Umbilical cord (tissue), 2 donors: Measurements from ENCODE around the gene MTSS2. TPM values are rescaled to one million over a fixed set of nuclear protein-coding genes. Genes with fewer than 3 reads are reported as not detected.
"Not testable (repeated sequence)": the region's sequence is repeated elsewhere in the genome, so short reads cannot be mapped to it uniquely, and the experiment has no call there.

Experiments used
- DNase-seq: peaks from one replicate; pipeline ENCODE4 v3.0.0-alpha.2; 2015; ENCODE audit warnings: low spot score
- total RNA-seq: library from RNA; depleted of rRNA; stranded (reverse); fragments of >200 nt; gene quantifications from one replicate; pipeline ENCODE4 v1.2.3, GENCODE V29; 2014; ENCODE audit warnings: low replicate concordance; ENCODE audit not compliant: insufficient read depth

Gene MTSS2
- total RNA-seq, 1 donor from 2014 or later, result 32.5 TPM

DNA sequence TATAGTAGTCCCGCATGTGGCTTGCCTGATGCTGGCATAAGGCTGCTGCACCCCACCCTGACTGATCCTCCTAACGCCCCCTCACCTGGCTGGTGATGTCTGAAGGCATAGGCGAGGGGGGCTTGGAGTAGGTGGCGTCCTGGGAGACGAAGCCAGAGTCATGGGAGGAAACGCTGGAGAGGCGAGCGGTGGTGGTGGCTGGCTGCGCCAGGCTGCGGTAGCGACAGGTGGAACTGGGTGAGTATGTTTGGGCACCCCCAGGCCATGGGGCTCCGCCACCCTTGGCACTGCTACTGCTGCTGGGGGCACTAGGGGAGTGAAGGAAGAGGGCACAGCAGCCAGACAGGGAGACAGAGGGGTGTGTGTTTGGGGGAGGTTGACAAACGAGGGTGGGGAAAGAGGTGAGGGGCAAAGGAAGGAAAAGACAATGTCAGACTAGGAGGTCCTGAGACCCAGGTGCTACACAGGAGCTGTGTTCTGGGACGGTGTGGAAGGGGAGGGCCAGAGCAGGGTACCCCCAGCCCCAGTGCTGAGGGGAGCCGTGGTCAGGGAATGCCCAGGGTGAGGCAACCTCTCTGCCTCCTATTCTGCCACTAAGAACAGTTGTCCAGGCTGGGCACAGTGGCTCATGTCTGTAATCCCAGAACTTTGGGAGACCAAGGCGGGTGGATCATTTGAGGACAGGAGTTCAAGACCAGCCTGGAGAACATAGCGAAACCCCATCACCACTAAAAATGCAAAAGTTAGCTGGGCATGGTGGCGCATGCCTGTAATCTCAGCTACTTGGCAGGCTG is 11.4 kb downstream of the MTSS2 start:
- DNase-seq, result no peak

DNA sequence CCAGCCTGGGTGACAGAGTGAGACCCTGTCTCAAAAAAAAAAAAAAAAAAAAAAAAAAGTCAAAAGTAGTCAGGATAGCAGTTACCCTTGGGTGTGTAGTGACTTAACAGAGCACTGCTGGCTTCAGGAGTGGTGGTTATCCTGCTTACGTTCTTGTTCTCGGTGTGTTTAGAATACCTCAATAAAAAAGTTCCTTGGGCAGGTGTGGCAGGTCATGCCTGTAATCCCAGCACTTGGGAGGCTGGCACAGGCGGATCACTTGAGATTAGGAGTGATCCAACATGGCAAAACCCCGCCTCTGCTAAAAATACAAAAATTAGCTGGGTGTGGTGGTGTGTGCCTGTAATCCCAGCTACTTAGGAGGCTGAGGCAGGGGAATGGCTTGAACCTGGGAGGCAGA is 14.9 kb downstream of the MTSS2 start:
- not testable (repeated sequence) for DNase-seq

DNA sequence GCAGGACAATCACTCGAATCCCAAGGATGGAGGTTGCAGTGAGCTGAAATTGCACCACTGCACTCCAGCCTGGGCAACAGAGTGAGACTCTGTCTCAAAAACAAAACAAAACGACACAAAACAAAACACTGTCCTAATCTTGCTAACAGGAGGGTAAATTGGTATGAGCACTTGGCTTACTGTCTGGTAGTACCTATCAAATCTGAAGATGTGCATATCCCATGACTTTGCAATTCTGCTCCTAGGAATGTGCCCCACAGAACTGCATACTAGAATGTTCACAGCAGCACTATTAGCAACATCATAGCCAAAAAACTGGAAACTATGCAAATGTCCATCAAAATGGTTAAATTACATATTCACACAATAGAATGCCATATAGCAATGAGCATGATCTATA is 15.7 kb downstream of the MTSS2 start:
- DNase-seq, result no peak

DNA sequence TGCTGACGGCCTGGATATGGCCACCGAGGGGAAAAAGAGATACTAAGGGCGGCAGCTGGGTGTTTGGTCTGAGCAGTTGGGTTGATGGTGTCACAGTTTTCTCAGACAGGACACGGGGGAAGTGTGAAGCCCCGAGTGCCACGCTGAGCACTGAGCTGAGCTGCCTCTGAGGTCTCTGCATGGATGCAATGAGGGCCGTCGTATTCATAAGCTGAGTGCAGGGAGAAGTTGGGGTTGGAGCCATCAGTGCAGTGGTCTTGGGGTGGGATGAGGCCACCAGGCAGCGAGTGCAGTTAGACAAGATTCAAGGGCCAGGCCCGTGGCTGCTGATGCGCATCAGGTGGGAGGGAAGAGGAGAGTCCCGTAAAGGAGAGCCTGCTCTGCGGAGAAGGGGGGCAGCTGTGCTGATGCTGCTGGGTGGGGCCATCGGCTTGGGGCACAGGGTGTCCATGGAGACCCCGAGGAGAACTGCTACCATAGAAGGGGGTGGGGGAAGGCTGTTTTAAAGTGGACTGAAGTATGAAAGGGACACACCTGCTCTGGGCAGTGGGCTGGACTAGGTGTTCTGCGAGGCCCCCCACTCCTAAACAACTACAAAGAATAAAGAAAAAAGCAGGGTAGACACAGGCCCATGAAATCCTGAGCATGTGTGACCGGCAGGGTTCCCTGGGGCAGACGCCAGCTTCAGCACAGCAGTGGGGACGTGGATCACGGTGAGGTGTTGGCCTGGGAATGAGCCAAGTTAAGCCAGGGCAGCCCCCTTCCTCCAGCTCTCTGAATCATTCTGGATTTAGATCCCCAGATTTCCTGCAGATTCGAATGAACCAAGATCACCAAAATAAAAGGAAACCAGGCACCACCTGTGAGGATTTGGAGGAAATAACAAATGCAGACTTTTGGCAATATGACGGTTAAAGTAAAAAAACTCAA is 19.8 kb downstream of the MTSS2 start:
- no peak for DNase-seq

DNA sequence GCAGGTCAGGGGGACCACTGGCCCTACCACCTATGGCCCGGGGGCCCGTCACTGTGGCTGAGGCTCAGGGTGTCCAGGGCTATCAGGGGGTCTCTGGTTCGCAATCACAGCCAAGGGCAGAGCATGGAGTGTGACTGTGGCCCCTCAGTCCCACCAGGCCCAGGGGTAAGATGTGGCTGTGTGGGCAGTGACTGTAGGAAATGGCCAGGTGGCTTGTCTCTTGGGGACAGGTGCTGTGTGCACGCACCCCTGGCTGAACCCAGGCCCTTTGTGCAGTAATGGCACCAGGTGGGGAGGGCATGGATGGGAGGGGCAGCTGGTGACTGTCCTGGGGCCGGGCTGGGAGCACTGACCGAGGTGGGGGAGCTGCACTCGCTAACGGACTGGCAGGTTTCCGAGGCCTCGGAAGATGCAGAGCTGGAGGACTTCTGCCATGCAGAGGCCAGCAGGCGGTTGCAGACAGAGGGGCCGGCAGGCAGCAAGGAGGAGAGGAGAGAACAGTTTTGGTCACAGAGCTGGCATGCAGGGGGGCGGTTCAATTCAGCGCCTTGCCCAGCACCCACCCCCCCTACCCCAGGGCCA is 20.6 kb downstream of the MTSS2 start:
- no peak for DNase-seq

DNA sequence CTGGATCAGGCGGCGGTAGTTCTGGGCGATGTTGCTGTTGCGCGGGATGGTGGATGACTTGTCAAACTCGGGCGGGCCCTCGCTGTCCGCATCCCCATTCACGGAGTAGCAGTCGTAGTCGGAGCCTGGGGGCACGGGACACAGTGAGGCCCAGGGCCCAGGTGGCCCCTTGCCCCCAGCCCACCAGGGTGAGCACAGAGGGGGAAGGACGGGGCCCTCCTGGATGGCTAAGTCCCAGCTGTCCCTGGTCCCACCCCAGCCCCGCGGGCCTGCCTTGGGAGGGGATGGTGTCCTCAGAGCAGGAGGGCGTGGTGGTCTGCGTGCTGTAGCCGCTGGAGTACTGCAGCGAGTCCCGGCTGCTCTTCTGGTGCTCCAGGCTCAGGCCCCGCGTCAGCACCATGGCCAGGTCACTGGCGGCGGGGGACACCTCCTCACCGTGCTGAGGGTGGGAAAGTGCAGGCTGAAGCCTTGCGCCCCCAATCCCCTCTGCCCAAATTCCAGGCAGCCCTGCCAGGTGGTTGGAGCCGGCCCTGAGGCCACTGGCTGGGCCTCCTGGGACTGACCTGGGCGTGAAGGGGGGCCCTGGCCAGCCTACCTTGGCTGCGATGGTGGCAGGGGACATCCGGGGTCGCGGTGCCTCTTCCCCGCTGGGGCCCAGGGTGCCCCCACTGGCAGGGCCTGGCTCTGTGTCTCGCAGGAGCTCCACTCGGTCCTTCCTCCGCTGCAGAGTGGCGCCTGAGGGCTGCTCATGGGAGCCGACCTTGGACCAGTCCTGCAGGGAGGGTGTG is 21.3 kb downstream of the MTSS2 start:
- no peak for DNase-seq

DNA sequence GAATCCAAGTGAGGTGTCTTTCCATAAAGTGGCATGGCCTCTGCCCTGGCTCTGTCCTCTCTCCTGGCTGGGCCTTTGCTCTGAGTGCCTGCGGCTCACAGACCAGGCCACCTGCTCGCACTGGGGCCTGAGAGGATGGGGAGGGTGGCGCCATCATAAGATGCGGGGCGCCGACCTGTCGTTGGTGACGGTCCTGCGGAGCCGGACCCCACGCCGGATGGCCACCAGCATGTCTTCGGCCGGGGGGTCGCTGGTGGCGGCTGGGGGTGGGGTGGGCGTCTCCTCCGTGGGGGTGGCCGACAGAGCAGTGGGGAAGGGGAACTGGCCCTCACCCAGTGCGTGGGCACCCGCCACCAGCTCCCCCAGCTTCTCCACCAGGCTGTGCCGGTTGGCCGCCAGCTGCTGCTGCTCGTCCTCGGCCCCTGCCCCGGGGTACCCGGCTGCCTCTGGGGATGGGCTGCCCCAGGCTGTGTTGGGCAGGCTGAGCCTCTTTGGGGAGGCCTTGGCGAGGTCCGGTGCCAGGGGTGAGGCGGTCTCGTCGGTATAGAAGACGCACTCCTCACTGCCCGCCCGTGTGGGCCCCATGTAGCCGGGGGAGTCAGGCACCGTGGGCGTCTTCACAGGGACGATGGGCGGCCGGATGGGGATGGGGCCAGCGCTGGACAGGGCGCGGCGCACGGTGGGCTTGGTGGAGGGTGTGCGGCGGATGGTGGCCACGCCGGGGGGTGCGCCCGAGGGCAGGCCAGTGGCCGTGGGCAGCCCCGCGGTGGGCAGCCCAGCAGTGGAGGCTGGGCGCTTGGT is 22.1 kb downstream of the MTSS2 start:
- DNase-seq, result no peak

DNA sequence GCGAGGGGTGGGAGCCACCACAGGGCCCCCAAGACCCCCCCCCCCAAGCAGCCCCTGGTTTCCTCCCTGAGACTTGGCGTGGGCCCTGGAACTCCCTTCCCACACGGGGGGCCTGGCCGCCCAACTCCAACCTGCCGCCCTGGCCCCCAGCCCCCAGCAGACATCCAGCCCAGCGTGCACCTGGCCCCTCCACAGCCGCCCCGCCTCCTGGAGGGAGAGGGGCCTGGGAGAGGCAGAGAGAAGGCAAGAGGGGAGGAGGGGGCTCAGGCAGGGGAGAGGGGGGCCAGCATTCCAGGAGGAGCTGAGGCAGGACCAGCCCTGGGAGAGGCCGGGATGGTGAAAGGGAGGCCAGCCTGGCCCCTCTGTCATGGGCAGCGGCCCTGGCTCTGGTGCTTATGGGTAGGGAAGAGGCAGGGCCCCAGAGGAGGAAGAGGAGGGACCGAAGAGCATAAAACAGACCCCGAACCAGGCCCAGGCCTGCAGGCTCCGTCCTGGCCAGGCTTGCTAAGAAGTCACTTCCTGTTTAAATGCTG is 22.8 kb downstream of the MTSS2 start:
- no peak for DNase-seq

DNA sequence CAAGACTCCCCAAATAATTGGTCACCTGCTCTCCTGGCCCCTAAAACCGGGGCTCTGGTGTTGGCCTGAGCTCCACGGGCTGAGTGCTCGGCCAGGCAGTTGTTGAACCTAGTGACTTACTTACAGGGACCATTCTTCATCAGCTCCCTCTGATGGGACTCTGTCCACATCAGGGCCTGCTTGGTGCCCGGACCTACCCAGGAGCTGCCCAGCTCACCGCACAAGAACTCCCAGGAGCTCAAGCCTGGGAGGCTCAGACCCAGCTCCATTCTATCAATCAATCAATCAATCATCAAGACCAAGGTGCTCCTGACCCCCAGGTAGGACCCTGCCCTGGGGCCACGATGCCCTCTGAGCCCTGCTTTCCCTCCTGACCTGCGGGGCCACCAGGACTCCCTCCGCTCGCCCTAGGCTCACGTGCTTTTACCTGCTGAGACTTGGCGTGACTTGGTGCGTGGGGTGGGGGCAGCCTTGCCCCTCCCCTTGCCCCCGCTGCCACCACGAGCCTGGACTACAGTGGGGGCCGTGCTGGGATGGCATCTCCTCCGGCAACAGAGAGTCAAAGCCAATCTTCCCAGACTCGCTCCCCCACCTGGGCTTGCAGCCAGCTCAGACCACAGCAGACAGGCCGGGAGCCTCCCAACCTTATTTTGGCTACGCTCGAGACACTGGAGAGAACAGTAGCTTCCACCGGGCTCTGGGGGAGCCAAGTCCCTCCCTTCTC is 23.8 kb downstream of the MTSS2 start:
- DNase-seq, result peak; percentile 21

DNA sequence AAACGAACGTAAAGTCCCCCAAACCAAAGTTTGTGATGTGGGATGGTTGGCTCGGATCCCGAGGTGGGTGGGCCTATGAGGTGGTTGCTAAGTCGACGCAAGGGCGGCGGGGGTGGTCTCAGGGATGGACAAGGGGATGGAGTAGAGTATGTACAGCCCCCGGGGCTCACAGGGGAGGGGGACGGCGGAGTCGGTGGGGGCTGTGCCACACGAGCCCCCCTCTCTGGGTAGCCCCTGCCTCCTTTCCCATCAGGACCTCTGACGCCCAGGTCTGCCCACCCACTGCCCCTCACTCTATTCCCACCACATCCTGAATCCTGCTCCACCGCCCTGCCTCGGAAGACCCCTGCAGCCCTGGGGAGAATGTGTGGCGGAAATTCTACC is 24.3 kb downstream of the MTSS2 start:
- no peak for DNase-seq

DNA sequence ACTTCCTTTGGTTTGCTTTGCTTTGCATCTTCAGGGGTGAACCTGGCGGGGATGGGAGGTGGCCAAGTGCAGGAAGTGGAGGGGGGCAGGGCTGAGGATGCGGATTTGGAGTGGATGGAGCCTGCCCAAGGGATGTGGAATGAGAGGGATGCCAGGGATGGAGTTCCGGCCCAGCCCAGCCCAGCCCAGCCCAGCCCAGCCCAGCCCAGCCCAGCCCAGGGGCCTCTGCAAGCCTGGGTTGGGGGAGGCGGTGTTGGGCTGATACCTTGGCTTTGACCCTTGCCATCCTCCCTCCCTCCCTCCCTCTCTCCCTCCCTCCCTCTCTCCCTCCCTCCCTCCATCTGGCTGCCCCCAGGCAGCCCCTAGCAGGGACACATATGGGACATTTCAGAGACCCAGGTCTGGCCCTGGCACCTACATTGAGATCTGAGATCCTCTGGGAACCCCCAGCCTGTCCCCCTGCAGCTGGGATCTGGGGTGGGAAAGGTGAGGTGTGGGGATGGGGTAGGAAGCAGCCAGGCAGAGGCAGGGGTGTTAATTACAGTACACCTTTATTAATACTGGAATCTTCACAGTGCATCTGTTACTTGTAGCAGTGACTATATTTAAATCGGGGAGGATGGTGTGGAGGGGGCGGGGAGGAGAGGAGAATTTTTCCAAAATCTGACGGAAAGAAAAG is 25.0 kb downstream of the MTSS2 start:
- no peak for DNase-seq

DNA sequence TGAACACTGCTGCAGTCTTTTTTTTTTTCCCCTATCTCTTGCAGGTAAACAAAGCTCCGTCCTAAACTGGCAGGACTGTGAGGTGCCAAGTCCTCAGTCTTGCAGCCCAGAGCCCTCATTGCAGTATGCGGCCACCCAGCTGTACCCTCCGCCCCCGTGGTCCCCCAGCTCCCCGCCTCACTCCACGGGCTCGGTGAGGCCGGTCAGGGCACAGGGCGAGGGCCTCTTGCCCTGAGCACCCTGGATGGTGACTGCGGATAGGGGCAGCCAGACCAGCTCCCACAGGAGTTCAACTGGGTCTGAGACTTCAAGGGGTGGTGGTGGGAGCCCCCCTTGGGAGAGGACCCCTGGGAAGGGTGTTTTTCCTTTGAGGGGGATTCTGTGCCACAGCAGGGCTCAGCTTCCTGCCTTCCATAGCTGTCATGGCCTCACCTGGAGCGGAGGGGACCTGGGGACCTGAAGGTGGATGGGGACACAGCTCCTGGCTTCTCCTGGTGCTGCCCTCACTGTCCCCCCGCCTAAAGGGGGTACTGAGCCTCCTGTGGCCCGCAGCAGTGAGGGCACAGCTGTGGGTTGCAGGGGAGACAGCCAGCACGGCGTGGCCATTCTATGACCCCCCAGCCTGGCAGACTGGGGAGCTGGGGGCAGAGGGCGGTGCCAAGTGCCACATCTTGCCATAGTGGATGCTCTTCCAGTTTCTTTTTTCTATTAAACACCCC is 25.7 kb downstream of the MTSS2 start:
- DNase-seq, result no peak

DNA sequence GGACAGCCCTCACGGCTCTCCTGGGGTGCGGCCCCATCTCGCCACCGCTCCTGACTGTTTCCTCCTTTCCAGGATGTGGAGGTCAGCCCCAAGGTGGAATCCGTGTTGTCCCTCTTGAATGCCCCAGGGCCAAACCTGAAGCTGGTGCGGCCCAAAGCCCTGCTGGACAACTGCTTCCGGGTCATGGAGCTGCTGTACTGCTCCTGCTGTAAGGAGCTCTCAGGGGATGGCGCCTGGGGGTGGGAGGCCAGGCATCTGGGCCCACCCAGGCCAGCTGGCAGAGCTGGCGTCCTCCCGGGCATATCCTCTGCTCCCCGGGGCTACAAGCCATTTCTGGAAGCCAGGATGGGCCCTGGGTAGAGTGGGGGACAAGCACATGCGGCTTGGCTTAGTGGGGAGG is 26.3 kb downstream of the MTSS2 start:
- no peak for DNase-seq

DNA sequence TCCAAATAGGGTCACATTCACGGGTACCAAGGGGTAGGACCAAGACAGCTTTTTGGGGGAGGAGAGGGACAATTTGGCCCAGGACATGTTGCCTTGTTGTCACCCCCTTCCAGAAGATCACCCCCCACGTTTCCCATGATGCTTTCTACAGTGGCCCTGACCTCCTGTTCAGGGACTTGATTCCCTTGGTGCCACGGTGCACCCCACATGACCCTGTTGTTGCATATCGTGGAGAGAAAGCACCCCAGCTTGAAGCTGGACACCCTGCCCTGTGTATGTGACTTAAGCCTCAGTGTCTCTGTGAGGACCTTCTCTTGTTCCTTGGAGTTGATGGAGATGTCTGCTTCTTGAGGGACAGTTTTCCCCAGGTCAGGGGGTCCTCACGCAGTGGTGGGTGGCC is 26.9 kb downstream of the MTSS2 start:
- DNase-seq, result no peak

DNA sequence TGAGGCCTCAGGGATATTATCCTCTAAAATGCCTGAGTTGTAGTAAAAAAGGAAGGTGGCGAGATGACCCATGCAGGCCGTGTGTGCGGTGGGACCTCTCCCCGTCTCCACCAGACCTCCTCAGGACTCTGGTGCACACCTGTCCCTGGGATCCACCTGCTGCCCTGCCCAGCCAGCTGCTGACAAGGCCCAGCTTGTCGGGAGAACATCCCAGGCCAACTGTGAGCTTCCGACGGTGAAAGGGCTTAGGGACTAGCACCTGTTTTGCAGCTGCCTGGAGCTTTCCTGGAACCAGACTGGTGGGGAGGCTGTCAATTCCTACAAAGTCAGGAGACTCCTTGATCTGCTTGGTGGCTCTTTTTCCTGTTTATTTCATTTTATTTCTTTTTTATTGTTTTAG is 27.9 kb downstream of the MTSS2 start:
- no peak for DNase-seq

DNA sequence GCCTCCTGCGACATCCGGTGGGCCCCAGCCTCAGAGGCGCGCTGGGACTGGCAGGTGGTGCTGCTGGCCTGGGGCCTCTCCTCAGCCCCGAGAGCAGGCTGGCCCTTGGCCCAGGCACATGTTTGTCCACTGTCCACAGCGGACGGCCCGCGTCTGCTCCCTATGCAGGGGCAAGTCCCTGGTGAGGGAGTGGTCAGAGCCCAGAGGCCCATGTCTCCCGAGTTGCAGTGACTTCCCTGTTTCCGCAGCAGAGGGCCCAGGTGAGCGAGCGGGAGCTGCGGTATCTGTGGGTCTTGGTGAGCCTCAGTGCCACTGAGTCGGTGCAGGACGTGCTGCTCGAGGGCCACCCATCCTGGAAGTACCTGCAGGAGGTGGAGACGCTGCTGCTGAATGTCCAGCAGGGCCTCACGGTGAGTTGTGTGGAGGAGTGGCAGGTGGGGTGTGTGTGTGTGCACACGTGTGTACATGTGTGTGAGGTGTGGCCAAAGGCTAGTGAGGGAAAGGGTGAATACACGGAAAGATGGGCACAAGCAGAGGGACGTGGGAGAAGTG is 29.1 kb downstream of the MTSS2 start:
- no peak for DNase-seq

DNA sequence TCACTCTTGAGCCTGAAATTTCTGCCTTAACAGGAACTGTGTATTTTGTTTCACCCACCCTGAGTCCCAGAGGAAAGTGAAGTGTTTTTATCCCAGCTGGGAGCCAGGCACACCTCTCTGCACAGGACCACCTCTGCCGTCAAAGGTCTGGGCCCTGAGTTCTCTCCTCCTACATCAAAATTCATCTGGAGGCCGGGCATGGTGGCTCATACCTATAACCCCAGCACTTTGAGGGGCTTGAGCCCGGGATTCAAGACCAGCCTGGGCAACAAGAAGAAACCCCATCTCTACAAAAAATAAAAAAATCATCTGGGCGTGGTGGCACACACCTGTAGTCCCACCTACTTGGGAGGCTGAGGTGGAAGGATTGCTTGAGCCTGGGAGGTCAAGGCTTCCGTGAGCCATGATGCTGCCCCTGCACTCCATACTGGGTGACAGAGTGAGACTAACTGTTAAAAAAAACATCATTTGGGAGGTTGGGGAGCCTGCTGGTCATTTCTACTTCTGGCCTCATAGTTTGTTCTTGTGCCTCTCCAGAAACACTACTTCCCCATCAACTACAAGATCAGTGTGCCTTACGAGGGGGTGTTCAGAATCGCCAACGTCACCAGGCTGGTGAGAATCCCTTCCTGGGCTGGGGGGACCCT is 29.7 kb downstream of the MTSS2 start:
- DNase-seq, result no peak
